ENCODE measurements around the gene CLIC6.

The CLIC6 gene

DNA sequence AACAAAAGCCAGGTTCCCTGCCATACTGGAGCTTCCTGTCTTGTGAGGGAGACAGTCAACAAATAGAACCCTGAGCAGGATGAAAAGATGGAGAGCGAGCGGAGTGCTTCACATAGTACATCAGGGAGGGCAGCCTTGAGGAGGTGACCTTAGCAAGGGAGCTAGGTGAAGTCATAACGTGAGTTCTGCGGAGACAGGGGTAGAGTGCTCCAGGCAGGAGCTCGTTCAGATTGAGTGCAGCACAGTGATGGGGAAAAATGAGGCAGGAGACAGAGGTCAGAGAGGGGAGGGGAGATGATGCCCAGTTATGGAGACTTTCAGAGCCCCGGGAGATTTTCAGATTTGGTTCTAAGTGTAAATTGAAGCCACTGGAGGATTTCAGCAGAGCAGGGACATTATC, 15.3 kb upstream of the CLIC6 start:
- ATAC-seq: no peak
- no peak for TF ChIP-seq PPARA (CRISPR knock-in tag; IDR thresholded peaks at IDR 0.05; ENCODE audit: borderline replicate concordance)
- no peak for TF ChIP-seq SNAI2 (CRISPR knock-in tag; IDR thresholded peaks at IDR 0.05)
- TF ChIP-seq ZNF565 (CRISPR knock-in tag; conservative IDR thresholded peaks at IDR 0.05; ENCODE audit: low read depth): no peak
- no peak for TF ChIP-seq ZNF70 (CRISPR knock-in tag; IDR thresholded peaks at IDR 0.05)
- no peak for TF ChIP-seq OSR1 (CRISPR knock-in tag; IDR thresholded peaks at IDR 0.05)
- TF ChIP-seq GLIS3 (CRISPR knock-in tag; IDR thresholded peaks at IDR 0.05): no peak
- TF ChIP-seq, protein P1, sequence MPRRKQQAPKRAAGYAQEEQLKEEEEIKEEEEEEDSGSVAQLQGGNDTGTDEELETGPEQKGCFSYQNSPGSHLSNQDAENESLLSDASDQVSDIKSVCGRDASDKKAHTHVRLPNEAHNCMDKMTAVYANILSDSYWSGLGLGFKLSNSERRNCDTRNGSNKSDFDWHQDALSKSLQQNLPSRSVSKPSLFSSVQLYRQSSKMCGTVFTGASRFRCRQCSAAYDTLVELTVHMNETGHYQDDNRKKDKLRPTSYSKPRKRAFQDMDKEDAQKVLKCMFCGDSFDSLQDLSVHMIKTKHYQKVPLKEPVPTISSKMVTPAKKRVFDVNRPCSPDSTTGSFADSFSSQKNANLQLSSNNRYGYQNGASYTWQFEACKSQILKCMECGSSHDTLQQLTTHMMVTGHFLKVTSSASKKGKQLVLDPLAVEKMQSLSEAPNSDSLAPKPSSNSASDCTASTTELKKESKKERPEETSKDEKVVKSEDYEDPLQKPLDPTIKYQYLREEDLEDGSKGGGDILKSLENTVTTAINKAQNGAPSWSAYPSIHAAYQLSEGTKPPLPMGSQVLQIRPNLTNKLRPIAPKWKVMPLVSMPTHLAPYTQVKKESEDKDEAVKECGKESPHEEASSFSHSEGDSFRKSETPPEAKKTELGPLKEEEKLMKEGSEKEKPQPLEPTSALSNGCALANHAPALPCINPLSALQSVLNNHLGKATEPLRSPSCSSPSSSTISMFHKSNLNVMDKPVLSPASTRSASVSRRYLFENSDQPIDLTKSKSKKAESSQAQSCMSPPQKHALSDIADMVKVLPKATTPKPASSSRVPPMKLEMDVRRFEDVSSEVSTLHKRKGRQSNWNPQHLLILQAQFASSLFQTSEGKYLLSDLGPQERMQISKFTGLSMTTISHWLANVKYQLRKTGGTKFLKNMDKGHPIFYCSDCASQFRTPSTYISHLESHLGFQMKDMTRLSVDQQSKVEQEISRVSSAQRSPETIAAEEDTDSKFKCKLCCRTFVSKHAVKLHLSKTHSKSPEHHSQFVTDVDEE (CRISPR knock-in tag; IDR thresholded peaks at IDR 0.05): no peak

DNA sequence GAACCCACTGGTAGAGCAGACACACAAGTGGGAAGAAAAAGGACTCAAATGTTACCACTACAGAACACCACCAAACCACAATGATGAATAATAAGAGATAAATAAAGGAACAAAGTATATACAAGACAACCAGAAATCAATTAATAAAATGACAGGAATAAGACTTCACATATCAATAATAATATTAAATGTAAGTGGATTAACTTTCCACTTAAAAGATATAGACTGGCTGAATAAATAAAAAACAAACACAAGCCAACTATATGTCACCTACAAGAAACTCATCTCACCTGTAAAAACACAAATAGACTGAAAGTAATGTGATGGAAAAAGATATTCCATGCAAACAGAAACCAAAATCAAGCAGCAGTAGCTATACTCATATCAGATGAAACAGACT, 6.9 kb upstream of the CLIC6 start:
- TF ChIP-seq, protein P2, sequence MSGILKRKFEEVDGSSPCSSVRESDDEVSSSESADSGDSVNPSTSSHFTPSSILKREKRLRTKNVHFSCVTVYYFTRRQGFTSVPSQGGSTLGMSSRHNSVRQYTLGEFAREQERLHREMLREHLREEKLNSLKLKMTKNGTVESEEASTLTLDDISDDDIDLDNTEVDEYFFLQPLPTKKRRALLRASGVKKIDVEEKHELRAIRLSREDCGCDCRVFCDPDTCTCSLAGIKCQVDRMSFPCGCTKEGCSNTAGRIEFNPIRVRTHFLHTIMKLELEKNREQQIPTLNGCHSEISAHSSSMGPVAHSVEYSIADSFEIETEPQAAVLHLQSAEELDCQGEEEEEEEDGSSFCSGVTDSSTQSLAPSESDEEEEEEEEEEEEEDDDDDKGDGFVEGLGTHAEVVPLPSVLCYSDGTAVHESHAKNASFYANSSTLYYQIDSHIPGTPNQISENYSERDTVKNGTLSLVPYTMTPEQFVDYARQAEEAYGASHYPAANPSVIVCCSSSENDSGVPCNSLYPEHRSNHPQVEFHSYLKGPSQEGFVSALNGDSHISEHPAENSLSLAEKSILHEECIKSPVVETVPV (CRISPR knock-in tag; IDR thresholded peaks at IDR 0.05): no peak
- TF ChIP-seq PPARA (CRISPR knock-in tag; IDR thresholded peaks at IDR 0.05; ENCODE audit: borderline replicate concordance) (no peak), TCF4 (CRISPR knock-in tag; IDR thresholded peaks at IDR 0.05; ENCODE audit: borderline replicate concordance) (no peak), ZC3H10 (CRISPR knock-in tag; IDR thresholded peaks at IDR 0.05) (no peak), ARNTL (CRISPR knock-in tag; IDR thresholded peaks at IDR 0.05; ENCODE audit: borderline replicate concordance, low read depth) (no peak), RARB (CRISPR knock-in tag; IDR thresholded peaks at IDR 0.05) (no peak), CSDC2 (CRISPR knock-in tag; IDR thresholded peaks at IDR 0.05) (no peak)
- TF ChIP-seq, protein P3, sequence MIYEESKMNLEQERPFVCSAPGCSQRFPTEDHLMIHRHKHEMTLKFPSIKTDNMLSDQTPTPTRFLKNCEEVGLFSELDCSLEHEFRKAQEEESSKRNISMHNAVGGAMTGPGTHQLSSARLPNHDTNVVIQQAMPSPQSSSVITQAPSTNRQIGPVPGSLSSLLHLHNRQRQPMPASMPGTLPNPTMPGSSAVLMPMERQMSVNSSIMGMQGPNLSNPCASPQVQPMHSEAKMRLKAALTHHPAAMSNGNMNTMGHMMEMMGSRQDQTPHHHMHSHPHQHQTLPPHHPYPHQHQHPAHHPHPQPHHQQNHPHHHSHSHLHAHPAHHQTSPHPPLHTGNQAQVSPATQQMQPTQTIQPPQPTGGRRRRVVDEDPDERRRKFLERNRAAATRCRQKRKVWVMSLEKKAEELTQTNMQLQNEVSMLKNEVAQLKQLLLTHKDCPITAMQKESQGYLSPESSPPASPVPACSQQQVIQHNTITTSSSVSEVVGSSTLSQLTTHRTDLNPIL (CRISPR knock-in tag; IDR thresholded peaks at IDR 0.05; ENCODE audit: low read depth): no peak
- no peak for ATAC-seq

DNA sequence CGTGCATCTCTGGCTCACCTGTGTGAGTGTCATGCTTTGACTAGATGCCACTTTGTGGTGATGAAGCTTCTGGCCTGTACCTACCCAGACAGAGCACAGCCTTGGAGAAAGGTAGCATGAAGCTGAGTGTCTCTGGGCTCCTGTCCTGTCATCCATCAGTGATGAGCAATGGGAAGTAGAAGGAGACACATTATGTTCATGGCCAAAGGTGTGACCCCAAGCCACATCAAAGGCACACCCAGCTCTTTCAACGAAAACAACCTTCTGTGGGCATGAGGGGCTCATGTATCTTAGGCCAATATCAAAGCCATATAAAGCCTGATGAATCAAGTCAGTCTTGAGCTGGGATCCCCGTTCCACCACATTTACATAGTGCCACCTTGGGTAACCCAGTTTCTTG, 1.0 kb upstream of the CLIC6 start:
- TF ChIP-seq, protein P4, sequence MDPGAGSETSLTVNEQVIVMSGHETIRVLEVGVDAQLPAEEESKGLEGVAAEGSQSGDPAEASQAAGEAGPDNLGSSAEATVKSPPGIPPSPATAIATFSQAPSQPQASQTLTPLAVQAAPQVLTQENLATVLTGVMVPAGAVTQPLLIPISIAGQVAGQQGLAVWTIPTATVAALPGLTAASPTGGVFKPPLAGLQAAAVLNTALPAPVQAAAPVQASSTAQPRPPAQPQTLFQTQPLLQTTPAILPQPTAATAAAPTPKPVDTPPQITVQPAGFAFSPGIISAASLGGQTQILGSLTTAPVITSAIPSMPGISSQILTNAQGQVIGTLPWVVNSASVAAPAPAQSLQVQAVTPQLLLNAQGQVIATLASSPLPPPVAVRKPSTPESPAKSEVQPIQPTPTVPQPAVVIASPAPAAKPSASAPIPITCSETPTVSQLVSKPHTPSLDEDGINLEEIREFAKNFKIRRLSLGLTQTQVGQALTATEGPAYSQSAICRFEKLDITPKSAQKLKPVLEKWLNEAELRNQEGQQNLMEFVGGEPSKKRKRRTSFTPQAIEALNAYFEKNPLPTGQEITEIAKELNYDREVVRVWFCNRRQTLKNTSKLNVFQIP (CRISPR knock-in tag; IDR thresholded peaks at IDR 0.05; ENCODE audit: borderline replicate concordance, low read depth): no peak
- no peak for TF ChIP-seq ZNF565 (CRISPR knock-in tag; conservative IDR thresholded peaks at IDR 0.05; ENCODE audit: low read depth)
- no peak for TF ChIP-seq ZFP3 (CRISPR knock-in tag; IDR thresholded peaks at IDR 0.05)
- no peak for TF ChIP-seq CSDC2 (CRISPR knock-in tag; IDR thresholded peaks at IDR 0.05)
- no peak for TF ChIP-seq ISL1 (CRISPR knock-in tag; IDR thresholded peaks at IDR 0.05)
- no peak for TF ChIP-seq PPARA (CRISPR knock-in tag; IDR thresholded peaks at IDR 0.05; ENCODE audit: borderline replicate concordance)
- TF ChIP-seq ZC3H10 (CRISPR knock-in tag; IDR thresholded peaks at IDR 0.05): no peak
- TF ChIP-seq, protein P5, sequence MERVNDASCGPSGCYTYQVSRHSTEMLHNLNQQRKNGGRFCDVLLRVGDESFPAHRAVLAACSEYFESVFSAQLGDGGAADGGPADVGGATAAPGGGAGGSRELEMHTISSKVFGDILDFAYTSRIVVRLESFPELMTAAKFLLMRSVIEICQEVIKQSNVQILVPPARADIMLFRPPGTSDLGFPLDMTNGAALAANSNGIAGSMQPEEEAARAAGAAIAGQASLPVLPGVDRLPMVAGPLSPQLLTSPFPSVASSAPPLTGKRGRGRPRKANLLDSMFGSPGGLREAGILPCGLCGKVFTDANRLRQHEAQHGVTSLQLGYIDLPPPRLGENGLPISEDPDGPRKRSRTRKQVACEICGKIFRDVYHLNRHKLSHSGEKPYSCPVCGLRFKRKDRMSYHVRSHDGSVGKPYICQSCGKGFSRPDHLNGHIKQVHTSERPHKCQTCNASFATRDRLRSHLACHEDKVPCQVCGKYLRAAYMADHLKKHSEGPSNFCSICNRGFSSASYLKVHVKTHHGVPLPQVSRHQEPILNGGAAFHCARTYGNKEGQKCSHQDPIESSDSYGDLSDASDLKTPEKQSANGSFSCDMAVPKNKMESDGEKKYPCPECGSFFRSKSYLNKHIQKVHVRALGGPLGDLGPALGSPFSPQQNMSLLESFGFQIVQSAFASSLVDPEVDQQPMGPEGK (CRISPR knock-in tag; IDR thresholded peaks at IDR 0.05; ENCODE audit: borderline replicate concordance): no peak
- no peak for TF ChIP-seq ARNTL (CRISPR knock-in tag; IDR thresholded peaks at IDR 0.05; ENCODE audit: borderline replicate concordance, low read depth)
- TF ChIP-seq, protein P3 (CRISPR knock-in tag; IDR thresholded peaks at IDR 0.05; ENCODE audit: low read depth): no peak
- TF ChIP-seq ZNF8 (CRISPR knock-in tag; IDR thresholded peaks at IDR 0.05): no peak
- TF ChIP-seq TCF4 (CRISPR knock-in tag; IDR thresholded peaks at IDR 0.05; ENCODE audit: borderline replicate concordance): no peak
- no peak for TF ChIP-seq TOX (CRISPR knock-in tag; IDR thresholded peaks at IDR 0.05; ENCODE audit: borderline replicate concordance)
- no peak for TF ChIP-seq BACH2 (CRISPR knock-in tag; IDR thresholded peaks at IDR 0.05; ENCODE audit: borderline replicate concordance)
- no peak for TF ChIP-seq ESRRG (CRISPR knock-in tag; IDR thresholded peaks at IDR 0.05)
- TF ChIP-seq, protein P2 (CRISPR knock-in tag; IDR thresholded peaks at IDR 0.05): no peak
- ATAC-seq: no peak
